Neutrophil (primary cell): ENCODE data around the gene EDIL3.

ENCODE experiments used
- H3K27ac ChIP-seq: fragments of 200-600 bp; sonication (generic); 2 replicates; pipeline ENCODE4 v1.5.1; 2016; ENCODE audit warnings: mild to moderate bottlenecking, moderate library complexity
- H3K27me3 ChIP-seq: fragments of 200-600 bp; sonication (generic); 2 replicates; pipeline ENCODE4 v1.6.0; 2016; ENCODE audit warnings: mild to moderate bottlenecking
- H3K36me3 ChIP-seq: fragments of 200-600 bp; sonication (generic); 2 replicates; pipeline ENCODE4 v1.5.1; 2017
- H3K4me1 ChIP-seq, 2 experiments: fragments of 200-600 bp in 1 of 2; sonication (generic) in 1 of 2; 1 replicate in 1 of 2; 2 replicates in 1 of 2; pipeline versions ENCODE4 v1.5.1 to v1.6.1; 2013 to 2016; ENCODE audit warnings: low read depth in 1 of 2, low read length in 1 of 2, mild to moderate bottlenecking in 1 of 2, moderate library complexity in 1 of 2; ENCODE audit not compliant: control insufficient read depth in 1 of 2, insufficient read depth in 1 of 2
- H3K4me3 ChIP-seq, 2 experiments: fragments of 200-600 bp in 1 of 2; sonication (generic) in 1 of 2; 1 replicate in 1 of 2; 2 replicates in 1 of 2; pipeline ENCODE4 v1.5.1; 2013 to 2016; ENCODE audit warnings: low read depth in 1 of 2, low read length in 1 of 2, mild to moderate bottlenecking in 1 of 2, moderate library complexity in 1 of 2
- H3K9me3 ChIP-seq: fragments of 200-600 bp; sonication (generic); 2 replicates; pipeline ENCODE4 v1.5.1; 2016
- TF ChIP-seq, protein P1 (sequence below): fragments of 200-600 bp; sonication (generic); IDR thresholded peaks from 2 replicates; pipeline ENCODE4 v1.5.1; 2016; ENCODE audit warnings: antibody characterized with exemption

EDIL3 gene

DNA sequence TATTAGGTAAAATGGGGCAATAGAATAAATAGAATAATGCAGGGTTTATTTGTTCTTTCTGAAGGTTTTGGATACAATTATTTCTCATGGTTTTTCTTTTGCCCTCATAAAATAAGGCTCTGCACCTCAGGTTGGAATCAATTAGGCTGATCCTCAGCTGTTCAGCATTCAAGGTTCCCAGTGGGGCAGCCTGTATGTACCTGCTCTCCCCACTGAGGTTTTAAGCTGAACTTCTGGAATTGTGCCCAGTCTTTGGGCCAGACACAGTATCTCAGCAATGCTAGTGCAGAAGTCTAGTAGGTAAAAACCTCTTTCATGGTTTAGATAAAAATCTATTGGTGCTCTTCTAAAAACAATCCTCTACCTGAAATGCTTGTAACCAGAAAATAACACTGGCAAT, 98.0 kb downstream of the EDIL3 start:
- H3K4me3 ChIP-seq = no peak overlapping the region
- H3K36me3 ChIP-seq = no peaks in the 10 kb centered on the region
- no peak overlapping the region for H3K27ac ChIP-seq
- H3K9me3 ChIP-seq = no peaks in the 10 kb centered on the region
- TF ChIP-seq, protein P1, sequence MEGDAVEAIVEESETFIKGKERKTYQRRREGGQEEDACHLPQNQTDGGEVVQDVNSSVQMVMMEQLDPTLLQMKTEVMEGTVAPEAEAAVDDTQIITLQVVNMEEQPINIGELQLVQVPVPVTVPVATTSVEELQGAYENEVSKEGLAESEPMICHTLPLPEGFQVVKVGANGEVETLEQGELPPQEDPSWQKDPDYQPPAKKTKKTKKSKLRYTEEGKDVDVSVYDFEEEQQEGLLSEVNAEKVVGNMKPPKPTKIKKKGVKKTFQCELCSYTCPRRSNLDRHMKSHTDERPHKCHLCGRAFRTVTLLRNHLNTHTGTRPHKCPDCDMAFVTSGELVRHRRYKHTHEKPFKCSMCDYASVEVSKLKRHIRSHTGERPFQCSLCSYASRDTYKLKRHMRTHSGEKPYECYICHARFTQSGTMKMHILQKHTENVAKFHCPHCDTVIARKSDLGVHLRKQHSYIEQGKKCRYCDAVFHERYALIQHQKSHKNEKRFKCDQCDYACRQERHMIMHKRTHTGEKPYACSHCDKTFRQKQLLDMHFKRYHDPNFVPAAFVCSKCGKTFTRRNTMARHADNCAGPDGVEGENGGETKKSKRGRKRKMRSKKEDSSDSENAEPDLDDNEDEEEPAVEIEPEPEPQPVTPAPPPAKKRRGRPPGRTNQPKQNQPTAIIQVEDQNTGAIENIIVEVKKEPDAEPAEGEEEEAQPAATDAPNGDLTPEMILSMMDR = no peak
- H3K27me3 ChIP-seq = no peaks in the 10 kb centered on the region
- H3K4me1 ChIP-seq = no peaks in the 10 kb centered on the region

DNA sequence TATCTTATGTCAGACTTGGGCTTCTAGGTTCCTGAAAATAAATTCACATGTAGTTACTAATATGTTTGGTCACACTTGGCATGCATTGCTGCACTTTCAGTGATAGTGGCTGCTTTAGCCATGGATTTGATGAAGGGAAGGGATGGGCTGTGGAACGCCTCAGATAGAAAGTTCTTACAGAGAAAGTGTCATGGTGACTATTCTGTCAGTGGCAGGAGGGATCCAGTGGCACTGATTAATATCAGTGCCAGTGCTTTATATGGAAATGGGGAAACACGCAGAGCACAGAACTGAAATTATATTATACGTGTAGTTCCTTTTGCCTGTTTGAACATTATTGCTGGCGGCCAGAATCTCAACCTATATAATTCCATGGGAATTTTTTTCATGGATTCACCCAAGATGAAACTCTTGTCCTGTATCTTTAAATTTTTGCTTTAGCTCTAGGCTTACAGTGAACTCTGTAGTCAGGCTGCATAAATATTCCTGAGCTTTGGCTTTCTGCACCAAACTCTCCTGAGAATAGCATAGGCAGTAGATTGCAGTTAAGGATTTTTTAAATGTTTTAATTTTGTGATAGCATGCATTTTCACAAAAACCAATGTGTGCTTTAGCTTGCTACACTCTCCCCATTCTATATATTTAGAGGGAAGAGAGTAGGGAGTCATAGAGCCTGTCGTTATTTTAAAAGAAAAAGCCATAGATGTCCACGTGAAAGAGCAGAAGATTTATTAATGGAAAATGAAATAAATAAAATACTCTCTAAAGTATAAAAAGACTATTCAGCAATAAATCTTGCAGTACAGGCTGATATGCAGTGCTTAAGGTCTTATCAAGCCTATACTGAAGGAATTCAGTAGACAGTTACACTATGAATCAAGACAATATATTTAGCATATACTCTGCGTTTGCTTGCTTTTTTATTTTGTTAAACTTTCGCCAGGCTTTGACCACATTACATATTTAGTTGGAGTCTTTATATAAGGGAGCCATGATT, 98.7 kb downstream of the EDIL3 start:
- no peaks in the 10 kb centered on the region for H3K27me3 ChIP-seq
- no peak overlapping the region for H3K4me3 ChIP-seq
- H3K9me3 ChIP-seq = no peaks in the 10 kb centered on the region
- H3K36me3 ChIP-seq = no peaks in the 10 kb centered on the region
- TF ChIP-seq, protein P1 = no peak
- no peak overlapping the region for H3K27ac ChIP-seq
- H3K4me1 ChIP-seq = no peaks in the 10 kb centered on the region

DNA sequence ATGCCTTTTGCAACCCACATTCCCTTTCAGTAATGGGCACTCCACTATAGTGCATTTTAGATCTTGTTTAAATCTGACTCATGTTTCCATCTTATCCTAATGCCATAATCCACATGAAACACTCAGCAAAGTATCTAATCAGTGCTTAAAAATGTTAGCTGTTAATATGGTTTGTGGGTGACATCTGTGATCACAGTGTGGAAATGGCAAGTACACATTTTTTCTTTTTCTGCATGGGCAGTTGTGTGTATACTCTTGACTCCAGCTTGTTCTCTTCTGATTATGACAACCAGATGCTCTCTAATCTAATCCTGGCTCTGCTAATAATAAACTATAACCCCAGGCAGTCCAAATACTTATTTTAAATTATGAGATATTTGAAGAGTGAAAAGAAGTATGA, 103.3 kb downstream of the EDIL3 start:
- no peak overlapping the region for H3K27ac ChIP-seq
- H3K9me3 ChIP-seq = no peaks in the 10 kb centered on the region
- TF ChIP-seq, protein P1 = no peak
- no peaks in the 10 kb centered on the region for H3K36me3 ChIP-seq
- no peak overlapping the region for H3K4me3 ChIP-seq
- H3K27me3 ChIP-seq = no peaks in the 10 kb centered on the region
- no peaks in the 10 kb centered on the region for H3K4me1 ChIP-seq

- Histone ChIP-seq H3K4me1 (no peaks in the 10 kb centered on the region), H3K9me3 (no peaks in the 10 kb centered on the region), H3K27ac (no peak overlapping the region), H3K36me3 (no peaks in the 10 kb centered on the region), H3K27me3 (no peaks in the 10 kb centered on the region), H3K4me3 (no peak overlapping the region)
- TF ChIP-seq, protein P1 = no peak
Measured at GRCh38 chr5:84279234-84279633, 105.4 kb downstream of the EDIL3 start.

DNA sequence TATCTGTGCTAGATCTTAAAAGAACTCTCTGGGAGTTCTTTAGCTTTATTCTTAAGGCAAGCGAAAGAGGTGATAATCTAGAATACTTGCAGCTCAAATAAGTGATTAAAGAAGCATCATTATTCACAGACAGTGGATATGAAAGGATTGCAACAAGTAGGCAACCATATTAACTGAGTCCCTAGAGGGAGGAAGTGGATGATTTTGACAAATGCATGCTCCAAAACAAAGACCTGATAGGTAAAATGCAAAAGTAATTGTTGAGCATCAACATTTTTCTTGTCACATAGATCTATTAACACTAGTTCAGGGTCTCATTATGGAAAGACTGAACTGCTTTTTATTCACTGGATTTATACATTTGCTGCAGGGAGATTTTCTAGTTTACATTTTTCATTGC, 109.1 kb downstream of the EDIL3 start:
- Histone ChIP-seq H3K27ac (no peak overlapping the region), H3K4me3 (no peak overlapping the region), H3K4me1 (no peaks in the 10 kb centered on the region), H3K9me3 (no peaks in the 10 kb centered on the region), H3K36me3 (no peaks in the 10 kb centered on the region), H3K27me3 (no peaks in the 10 kb centered on the region)
- TF ChIP-seq, protein P1 = no peak
